PC-3 (cell line): ENCODE measurements around the gene CCDC7.

ENCODE experiments used
- CTCF ChIP-seq: fragments of 300-600 bp; sonication (generic); conservative IDR thresholded peaks from 2 replicates; pipeline ENCODE4 v1.5.1; 2017; ENCODE audit warnings: antibody characterized with exemption, low read depth, mild to moderate bottlenecking, low read length
- EZH2phosphoT487 ChIP-seq: fragments of 300-600 bp; sonication (generic); IDR thresholded peaks from 2 replicates; pipeline ENCODE4 v1.6.1; 2018; ENCODE audit warnings: mild to moderate bottlenecking, antibody characterized with exemption, low read length, borderline replicate concordance

DNA sequence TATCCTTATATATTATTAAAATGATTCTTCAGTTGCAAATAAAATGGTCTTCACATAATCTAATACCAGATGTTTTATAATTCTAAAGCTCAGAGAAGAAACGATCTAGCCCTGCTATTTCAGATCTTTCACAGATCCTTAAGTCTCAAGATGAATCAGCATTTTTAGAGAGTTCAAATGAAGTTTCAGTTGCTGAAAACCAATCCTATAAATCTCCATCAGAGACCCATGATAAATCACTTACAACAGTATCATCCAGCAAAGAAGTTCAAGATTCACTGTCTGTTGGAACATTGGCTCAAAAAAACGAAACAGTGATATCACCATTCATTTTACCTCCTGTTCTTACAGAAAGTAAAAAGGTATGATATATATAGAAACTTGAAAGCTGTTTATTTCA is 137.0 kb downstream of the CCDC7 start:
- no peak for TF ChIP-seq EZH2phosphoT487
- TF ChIP-seq CTCF, result no peak
